Measurements from ENCODE around the gene NOS1AP. TPM values are rescaled to one million over a fixed set of nuclear protein-coding genes. Genes with fewer than 3 reads are reported as not detected.

Gene NOS1AP
- total and polyA plus RNA-seq, 2 experiments from 2014 or later = 5.8 to 6.6 TPM

GRCh38 chr1:162180813-162181212 is 111.3 kb downstream of the NOS1AP start:
- TF ChIP-seq POLR2AphosphoS5 (IDR thresholded peaks at IDR 0.05; ENCODE audit: low read depth) = no peak
- TF ChIP-seq EZH2 (IDR thresholded peaks at IDR 0.05; ENCODE audit: low read depth, unreplicated experiment) = no peak
- no peak for TF ChIP-seq JUNB (IDR thresholded peaks at IDR 0.05; ENCODE audit: unreplicated experiment)
- no peak for TF ChIP-seq STAT1 (IDR thresholded peaks at IDR 0.05; ENCODE audit: unreplicated experiment)
- no peak for TF ChIP-seq CTCF (conservative IDR thresholded peaks at IDR 0.05; ENCODE audit: low read depth in 2 of 2)
- no peak for TF ChIP-seq REST (IDR thresholded peaks at IDR 0.05; ENCODE audit: unreplicated experiment)
- no peak for TF ChIP-seq ETS1 (IDR thresholded peaks at IDR 0.05)
- no peak for TF ChIP-seq ZNF114 (CRISPR knock-in tag; IDR thresholded peaks at IDR 0.05)
- Mint-ChIP-seq H3K36me3 (ENCODE audit: low read depth) (peaks cover 18% of the 10 kb centered on the region; the same call in 2 of the 3 replicates), H3K4me1 (peaks cover 54% of the 10 kb centered on the region), H3K27me3 (ENCODE audit: insufficient read depth, low read depth, poor library complexity) (no peaks in the 10 kb centered on the region), H3K4me3 (no peak overlapping the region), H3K27ac (no peak overlapping the region), H3K9me3 (no peaks in the 10 kb centered on the region)
- H3K4me2 ChIP-seq = peak overlapping the region; percentile 42; the same call in 1 of the 2 replicates
- peaks cover 11% of the 10 kb centered on the region; the same call in 1 of the 2 replicates for H3K79me2 ChIP-seq (replicated peaks; ENCODE audit: insufficient read depth)
- H3F3A ChIP-seq (replicated peaks; ENCODE audit: low read depth) = 0 out of 2 replicates have a peak, but pooled peaks cover 3% of the 10 kb centered on the region
- no peak overlapping the region for H3K27ac ChIP-seq (ENCODE audit: low read depth)
- H3K4me3 ChIP-seq = no peak overlapping the region
- H3K4me1 ChIP-seq (ENCODE audit: insufficient read depth) = peaks cover 51% of the 10 kb centered on the region
- ATAC-seq (no peak), DNase-seq (ENCODE audit: low spot score) (no peak)
- no peaks in the 10 kb centered on the region for H3K36me3 ChIP-seq (ENCODE audit: insufficient read depth)
- no peak overlapping the region for H2AFZ ChIP-seq
- H3K9me2 ChIP-seq (ENCODE audit: insufficient read depth) = peaks cover 4% of the 10 kb centered on the region; the same call in 1 of the 2 replicates
- H4K20me1 ChIP-seq (replicated peaks; ENCODE audit: insufficient read depth) = peaks cover 4% of the 10 kb centered on the region; the same call in 1 of the 2 replicates
- no peaks in the 10 kb centered on the region for H3K27me3 ChIP-seq (ENCODE audit: insufficient read depth)

GRCh38 chr1:162182090-162182489 is 112.6 kb downstream of the NOS1AP start:
- Mint-ChIP-seq H3K27me3 (ENCODE audit: insufficient read depth, low read depth, poor library complexity) (no peaks in the 10 kb centered on the region), H3K4me3 (no peak overlapping the region), H3K9me3 (no peaks in the 10 kb centered on the region), H3K27ac (no peak overlapping the region), H3K4me1 (peaks cover 44% of the 10 kb centered on the region), H3K36me3 (ENCODE audit: low read depth) (peaks cover 23% of the 10 kb centered on the region; the same call in 2 of the 3 replicates)
- H3K9me2 ChIP-seq (ENCODE audit: insufficient read depth) = peaks cover 4% of the 10 kb centered on the region; the same call in 1 of the 2 replicates
- TF ChIP-seq JUNB (IDR thresholded peaks at IDR 0.05; ENCODE audit: unreplicated experiment) (no peak), POLR2AphosphoS5 (IDR thresholded peaks at IDR 0.05; ENCODE audit: low read depth) (no peak), CTCF (conservative IDR thresholded peaks at IDR 0.05; ENCODE audit: low read depth in 2 of 2) (no peak), NANOG (IDR thresholded peaks at IDR 0.05; ENCODE audit: borderline replicate concordance) (no peak), ZNF114 (CRISPR knock-in tag; IDR thresholded peaks at IDR 0.05) (no peak)
- H3K4me3 ChIP-seq = no peak overlapping the region
- no peaks in the 10 kb centered on the region for H3K36me3 ChIP-seq (ENCODE audit: insufficient read depth)
- peaks cover 14% of the 10 kb centered on the region for H3K79me2 ChIP-seq (replicated peaks; ENCODE audit: insufficient read depth)
- no peak for ATAC-seq
- H2AFZ ChIP-seq = no peak overlapping the region
- 0 out of 2 replicates have a peak, but pooled peaks cover 3% of the 10 kb centered on the region for H3F3A ChIP-seq (replicated peaks; ENCODE audit: low read depth)
- H3K4me2 ChIP-seq = no peak overlapping the region
- H3K27ac ChIP-seq (ENCODE audit: low read depth) = no peak overlapping the region
- peaks cover 41% of the 10 kb centered on the region for H3K4me1 ChIP-seq (ENCODE audit: insufficient read depth)
- DNase-seq (ENCODE audit: low spot score) = no peak
- no peaks in the 10 kb centered on the region for H3K27me3 ChIP-seq (ENCODE audit: insufficient read depth)
- peaks cover 4% of the 10 kb centered on the region; the same call in 1 of the 2 replicates for H4K20me1 ChIP-seq (replicated peaks; ENCODE audit: insufficient read depth)
